LNCAP (cell line): ENCODE results near the gene GRIFIN.

ENCODE experiments used
- CTCF ChIP-seq: fragments of 450-650 bp; IDR thresholded peaks from 2 replicates; pipeline ENCODE4 v1.5.1; 2017; ENCODE audit warnings: mild to moderate bottlenecking

GRIFIN gene

GRCh38 chr7:2515424-2516193 is 39.4 kb upstream of the GRIFIN start:
- no peak for TF ChIP-seq CTCF

- no peak for TF ChIP-seq CTCF
Observed at GRCh38 chr7:2514473-2515423, 38.5 kb upstream of the GRIFIN start.

- TF ChIP-seq CTCF, result no peak
Observed at GRCh38 chr7:2513702-2514101, 37.5 kb upstream of the GRIFIN start.

DNA sequence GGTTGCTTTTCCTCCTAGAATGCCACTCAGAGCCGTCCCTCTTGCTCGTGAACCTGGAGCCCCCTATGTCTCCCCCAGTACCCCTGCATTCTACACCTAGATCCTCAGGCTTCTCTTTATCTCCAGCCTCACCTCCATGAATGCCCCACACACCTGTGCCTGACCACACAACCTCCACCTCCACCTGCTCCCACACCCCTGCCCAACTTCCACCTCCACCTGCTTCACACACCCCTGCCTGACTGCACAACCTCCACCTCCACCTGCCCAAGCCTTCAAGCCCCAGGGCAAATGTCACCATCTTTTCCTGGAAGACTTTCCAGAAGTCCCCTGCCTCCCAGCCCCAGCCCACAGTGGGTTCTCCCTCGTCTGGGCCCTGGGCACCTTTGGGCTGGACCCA is 36.5 kb upstream of the GRIFIN start:
- no peak for TF ChIP-seq CTCF

GRCh38 chr7:2512179-2512661 is 36.0 kb upstream of the GRIFIN start:
- no peak for TF ChIP-seq CTCF

GRCh38 chr7:2511769-2512168 is 35.6 kb upstream of the GRIFIN start:
- no peak for TF ChIP-seq CTCF

- TF ChIP-seq CTCF, result no peak
Observed at GRCh38 chr7:2510909-2511768, 34.9 kb upstream of the GRIFIN start.
